T follicular helper cell (primary cell): ENCODE results near the gene MTO1.
"Not testable (repeated sequence)": the region's sequence is repeated elsewhere in the genome, so short reads cannot be mapped to it uniquely, and the experiment has no call there.

Experiments
- DNase-seq: peaks from one replicate; pipeline ENCODE4 v3.0.0-alpha.2; 2020; ENCODE audit warnings: low read depth

MTO1 gene

DNA sequence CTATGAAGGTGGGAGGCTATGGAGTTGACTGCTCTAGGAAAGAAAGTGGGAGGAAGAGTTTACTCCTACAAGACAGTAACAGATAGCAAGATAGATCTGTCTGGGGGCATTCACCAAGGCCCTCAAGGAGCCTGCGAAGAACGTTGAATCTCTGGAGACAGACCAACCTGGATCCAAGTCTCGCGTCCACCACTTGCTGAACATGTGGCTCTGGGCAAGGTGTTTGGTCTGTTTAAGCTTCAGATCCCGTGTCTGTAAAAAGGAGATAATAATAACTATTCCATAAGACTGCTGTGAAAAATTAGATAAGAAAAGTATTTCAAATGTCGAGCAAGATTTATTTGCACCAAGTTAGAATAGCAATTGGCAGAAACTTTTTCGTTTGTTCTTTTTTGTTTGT is 67.4 kb downstream of the MTO1 start:
- DNase-seq = no peak

DNA sequence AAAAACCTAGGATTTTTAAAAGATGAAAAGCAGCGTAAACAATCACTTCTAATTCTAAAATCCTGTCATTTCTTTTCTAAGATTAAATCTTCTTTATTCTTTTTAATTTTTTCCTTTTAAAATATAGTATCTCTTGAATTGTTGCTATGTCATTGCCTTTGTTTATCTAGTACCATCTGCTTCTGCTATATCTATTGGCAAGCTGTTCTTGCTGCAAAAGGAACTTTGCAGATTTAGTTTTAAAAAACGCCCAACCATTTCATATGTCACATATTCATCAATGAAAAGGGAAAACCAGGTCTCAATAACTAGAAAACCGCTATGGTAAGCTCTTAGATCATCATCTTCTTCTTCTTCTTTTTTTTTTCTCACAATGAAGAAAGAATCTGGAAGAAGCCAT is 70.8 kb downstream of the MTO1 start:
- no peak for DNase-seq

DNA sequence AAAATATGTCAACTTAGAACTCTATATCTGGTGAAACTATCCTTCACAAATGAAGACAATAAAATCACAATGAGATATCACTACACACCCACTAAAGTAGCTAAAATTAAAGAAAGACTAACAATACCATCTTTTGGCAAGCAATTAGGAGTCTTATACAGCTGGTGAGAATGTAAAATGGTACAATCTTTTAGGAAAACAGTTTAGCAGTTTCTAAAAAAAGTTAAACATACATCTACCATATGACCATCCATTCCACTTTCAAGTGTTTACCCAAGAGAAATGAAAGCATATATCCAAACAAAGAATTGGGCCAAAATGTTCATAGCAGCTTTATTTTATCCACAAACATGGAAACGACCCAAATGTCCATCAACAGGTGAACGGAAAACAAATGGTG is 73.1 kb downstream of the MTO1 start:
- no peak for DNase-seq

DNA sequence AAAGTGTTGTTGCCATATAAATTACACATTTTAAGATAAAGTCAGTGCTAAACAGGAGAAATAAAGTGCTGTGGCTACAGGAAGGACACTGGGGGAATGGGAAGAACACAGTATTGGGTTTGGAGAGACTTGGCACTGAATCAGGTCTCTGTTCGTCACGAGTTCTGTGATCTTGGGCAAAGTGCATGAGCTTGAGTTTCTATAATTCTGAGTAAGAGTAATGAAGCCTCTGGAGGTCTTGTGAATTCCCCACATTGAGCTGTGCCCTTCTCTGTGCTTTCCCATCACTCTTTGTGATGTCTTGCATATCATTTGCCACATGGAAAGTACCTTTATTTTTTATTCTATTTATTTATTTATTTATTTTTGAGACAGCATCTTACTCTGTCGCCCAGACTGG is 76.1 kb downstream of the MTO1 start:
- no peak for DNase-seq

DNA sequence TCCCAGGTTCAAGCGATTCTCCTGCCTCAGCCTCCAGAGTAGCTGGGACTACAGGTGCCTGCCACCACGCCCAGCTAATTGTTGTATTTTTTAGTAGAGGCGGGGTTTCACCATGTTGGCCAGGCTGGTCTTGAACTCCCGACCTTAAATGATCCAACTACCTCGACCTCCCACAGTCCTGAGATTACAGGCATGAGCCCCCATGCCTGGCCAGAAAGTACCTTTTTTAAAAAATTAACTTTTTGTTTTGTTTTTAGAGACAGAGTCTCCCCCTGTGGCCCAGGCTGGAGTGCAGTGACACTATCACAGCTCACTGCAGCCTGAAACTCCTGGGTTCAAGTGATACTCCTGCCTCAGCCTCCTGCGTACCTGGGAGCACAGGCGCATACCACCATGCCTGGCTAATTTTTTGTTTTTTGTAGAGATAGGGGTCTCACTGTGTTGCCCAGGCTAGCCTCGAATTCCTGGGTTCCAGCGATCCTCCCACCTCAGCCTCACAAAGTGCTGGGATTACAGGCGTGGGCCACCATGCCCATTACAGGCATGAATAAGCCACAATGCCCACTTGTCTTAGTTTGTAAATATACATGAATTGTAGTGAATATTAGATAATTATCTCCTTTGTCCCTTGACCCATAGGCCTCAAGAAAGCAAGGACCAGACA is 76.7 kb downstream of the MTO1 start:
- DNase-seq = no peak

DNA sequence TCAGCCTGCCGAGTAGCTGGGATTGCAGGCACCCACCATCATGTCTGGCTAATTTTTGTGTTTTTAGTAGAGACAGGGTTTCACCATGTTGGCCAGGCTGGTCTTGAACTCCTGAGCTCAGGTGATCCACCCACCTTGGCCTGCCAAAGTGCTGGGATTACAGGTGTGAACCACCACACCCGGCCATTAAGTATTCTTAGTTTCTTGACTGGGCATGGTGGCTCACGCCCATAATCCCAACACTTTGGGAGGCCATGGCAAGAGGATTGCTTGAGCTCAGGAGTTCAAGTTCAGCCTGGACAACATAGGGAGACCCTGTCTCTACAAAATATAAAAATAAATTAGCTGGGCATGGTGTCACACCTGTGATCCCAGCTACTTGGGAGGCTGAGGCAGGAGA is 80.9 kb downstream of the MTO1 start:
- DNase-seq = not testable (repeated sequence)

DNA sequence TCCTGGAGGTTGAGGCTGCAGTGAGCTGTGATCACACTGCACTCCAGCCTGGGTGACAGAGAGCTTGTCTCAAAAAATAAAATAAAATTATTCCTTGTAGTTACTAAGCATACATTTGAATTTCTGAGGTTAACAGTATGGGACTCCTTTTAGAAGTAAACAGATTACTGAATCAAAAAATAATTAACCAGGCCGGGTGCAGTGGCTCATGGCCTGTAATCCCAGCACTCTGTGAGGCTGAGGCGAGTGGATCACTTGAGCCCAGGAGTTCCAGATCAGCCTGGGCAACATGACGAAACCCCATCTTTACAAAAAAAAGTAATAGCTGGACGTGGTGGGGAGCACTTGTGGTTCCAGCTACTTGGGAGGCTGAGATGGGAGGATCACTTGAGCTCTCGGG is 81.4 kb downstream of the MTO1 start:
- no peak for DNase-seq

DNA sequence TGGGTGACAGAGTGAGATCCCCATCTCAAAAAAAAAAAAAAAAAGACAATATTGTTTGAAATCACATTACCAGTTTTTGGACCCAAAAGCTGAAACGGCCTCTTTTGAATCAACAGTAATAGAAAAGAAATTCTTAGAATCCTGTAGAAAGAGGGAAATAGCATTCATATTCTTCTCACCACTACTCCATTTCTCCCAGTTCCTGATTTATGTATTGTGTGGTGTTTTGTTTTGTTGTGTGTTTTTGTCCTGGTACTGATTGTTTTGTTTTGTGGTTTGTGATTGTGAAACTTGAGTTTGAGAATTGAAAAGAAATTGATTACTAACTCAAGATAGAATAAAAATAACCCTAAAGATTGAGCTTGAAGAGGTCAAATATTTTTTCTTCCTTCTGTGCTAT is 85.5 kb downstream of the MTO1 start:
- no peak for DNase-seq

DNA sequence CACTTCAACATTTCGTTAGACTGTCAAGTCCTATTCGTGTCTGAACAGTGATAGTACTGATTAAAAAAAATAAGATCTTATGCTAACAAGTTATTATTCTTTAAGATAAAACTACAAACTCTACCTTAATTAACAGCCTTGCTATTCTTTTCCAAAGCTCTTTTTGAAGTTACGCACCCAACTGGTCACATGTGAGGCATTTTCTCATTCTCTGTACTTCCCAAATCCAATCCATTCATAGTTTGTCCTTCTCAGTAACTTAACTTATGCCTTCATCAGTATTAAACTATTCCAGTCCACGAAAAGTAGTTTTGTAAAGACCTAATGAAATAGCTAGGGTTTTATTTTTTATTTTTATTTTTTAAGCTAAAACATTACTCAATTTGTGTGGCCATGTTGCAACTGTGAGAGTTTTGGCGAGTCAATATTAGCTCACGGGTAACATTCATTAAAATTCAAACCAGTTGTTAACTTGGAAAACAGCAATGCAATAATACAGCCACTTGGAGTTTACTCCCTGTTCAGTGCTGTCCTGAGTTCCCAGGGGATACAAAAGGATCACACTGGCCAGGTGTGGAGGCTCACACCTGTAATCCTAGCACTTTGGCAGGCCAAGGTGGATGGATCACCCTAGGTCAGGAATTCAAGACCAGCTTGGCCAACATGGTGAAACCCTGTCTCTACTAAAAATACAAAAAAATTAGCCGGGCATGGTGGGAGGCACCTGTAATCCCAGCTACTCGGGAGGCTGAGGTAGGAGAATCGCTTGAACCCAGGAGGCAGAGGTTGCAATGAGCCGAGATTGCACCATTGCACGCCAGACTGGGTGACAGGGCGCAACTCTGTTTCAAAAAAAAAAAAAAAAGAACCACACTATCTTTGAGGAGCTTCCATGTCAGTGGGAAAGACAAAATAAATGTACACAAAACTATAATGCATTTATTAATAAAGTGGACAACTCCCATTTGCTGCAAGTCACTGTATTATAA is 87.2 kb downstream of the MTO1 start:
- DNase-seq = no peak

DNA sequence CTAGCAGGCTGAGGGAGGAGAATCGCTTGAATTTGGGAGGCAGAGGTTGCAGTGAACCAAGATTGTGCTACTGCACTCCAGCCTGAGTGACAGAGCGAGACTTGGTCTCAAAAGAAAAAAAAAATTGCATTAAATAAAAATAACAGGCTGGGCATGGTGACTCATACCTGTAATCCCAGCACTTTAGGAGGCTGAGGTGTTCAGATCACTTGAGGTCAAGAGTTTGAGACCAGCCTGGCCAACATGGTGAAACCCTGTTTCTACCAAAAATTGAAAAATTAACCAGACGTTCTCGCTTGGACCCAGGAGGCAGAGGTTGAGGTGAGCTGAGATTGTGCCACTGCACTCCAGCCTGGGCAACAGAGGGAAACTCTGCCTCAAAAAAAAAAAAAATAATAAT is 89.6 kb downstream of the MTO1 start:
- not testable (repeated sequence) for DNase-seq

DNA sequence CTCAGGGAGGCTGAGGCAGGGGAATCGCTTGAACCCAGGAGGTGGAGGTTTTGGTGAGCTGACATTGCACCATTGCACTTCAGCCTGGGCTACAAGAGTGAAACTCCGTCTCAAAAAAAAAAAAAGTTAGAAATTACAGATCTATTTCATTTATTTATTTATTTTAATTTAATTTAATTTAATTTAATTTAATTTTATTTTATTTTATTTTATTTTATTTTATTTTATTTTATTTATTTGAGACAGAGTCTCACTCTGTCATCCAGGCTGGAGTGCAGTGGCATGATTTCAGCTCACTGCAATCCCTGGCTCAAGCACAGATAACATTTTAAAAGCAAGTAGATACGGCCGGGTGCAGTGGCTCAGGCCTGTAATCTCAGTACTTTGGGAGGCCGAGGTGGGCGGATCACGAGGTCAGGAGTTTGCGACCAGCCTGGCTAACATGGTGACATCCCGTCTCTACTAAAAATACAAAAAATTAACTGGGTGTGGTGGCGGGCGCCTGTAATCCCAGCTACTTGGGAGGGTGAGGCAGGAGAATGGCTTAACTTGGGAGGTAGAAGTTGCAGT is 93.9 kb downstream of the MTO1 start:
- DNase-seq = not testable (repeated sequence)

DNA sequence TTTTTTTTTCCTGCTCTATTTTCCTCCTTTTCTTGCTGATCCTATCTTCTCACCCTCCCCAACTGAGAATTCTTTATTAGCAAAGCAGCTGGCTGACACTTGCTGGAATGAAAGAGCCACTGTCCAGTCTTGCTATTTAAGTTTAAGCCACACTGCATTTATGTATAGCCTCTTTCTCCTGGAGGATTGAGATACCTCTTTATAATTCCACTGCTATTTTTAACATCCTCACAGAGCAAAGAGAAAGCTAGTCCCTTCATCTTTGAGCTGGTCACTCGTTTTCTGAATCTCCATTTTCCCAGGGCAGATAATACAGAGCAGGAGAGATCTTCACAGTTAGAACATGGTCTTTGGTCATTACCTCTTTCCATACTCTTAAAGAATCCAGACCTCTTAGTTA is 95.3 kb downstream of the MTO1 start:
- DNase-seq = no peak
